Loucy (cell line): ENCODE measurements around the gene CACNA1S.

Experiments used
- H2AFZ ChIP-seq: fragments of 200-600 bp; sonication (generic); 2 replicates; pipeline ENCODE4 v1.6.0; 2016; ENCODE audit warnings: antibody characterized with exemption, mild to moderate bottlenecking, low read length, moderate library complexity
- H3F3A ChIP-seq: fragments of 200-600 bp; 2 replicates; pipeline ENCODE4 v1.6.0; 2016; ENCODE audit warnings: antibody characterized with exemption, low read depth, mild to moderate bottlenecking
- H3K27me3 ChIP-seq: fragments of 200-600 bp; sonication (generic); 2 replicates; pipeline ENCODE4 v1.6.1; 2014; ENCODE audit warnings: low read length, mild to moderate bottlenecking; ENCODE audit not compliant: insufficient read depth, poor library complexity, severe bottlenecking
- H3K36me3 ChIP-seq: fragments of 200-600 bp; sonication (generic); 2 replicates; pipeline ENCODE4 v1.6.1; 2016; ENCODE audit warnings: low read length; ENCODE audit not compliant: insufficient read depth
- H3K4me1 ChIP-seq: fragments of 200-600 bp; sonication (generic); 2 replicates; pipeline ENCODE4 v1.5.1; 2014; ENCODE audit warnings: low read length, mild to moderate bottlenecking; ENCODE audit not compliant: insufficient read depth, poor library complexity, severe bottlenecking
- H3K4me2 ChIP-seq: fragments of 200-600 bp; sonication (generic); 2 replicates; pipeline ENCODE4 v1.6.0; 2014; ENCODE audit warnings: antibody characterized with exemption, low read length, low read depth, mild to moderate bottlenecking; ENCODE audit not compliant: poor library complexity, severe bottlenecking
- H3K4me3 ChIP-seq: fragments of 200-600 bp; sonication (generic); 2 replicates; pipeline ENCODE4 v1.5.1; 2014; ENCODE audit warnings: low read length, mild to moderate bottlenecking, mixed read lengths; ENCODE audit not compliant: poor library complexity, severe bottlenecking
- H3K79me2 ChIP-seq: fragments of 200-600 bp; sonication (generic); 2 replicates; pipeline ENCODE4 v1.6.1; 2014; ENCODE audit warnings: low read length; ENCODE audit not compliant: insufficient read depth
- H3K9ac ChIP-seq: fragments of 200-600 bp; sonication (generic); 2 replicates; pipeline ENCODE4 v1.6.0; 2014; ENCODE audit warnings: mild to moderate bottlenecking, low read depth, low read length, moderate library complexity; ENCODE audit not compliant: poor library complexity, severe bottlenecking
- H3K9me2 ChIP-seq: fragments of 200-600 bp; sonication (generic); replicated peaks from 2 replicates; pipeline ENCODE4 v1.6.1; 2016; ENCODE audit warnings: low read depth, low read length, mixed read lengths
- H3K9me3 ChIP-seq: fragments of 200-600 bp; sonication (generic); 2 replicates; pipeline ENCODE4 v1.6.1; 2014; ENCODE audit warnings: mild to moderate bottlenecking, antibody characterized with exemption, low read length, low read depth; ENCODE audit not compliant: insufficient read depth
- H4K20me1 ChIP-seq: fragments of 200-600 bp; sonication (generic); 2 replicates; pipeline ENCODE4 v1.6.0; 2014; ENCODE audit warnings: antibody characterized with exemption, low read length, mild to moderate bottlenecking; ENCODE audit not compliant: insufficient read depth, poor library complexity, severe bottlenecking
- CTCF ChIP-seq: fragments of 200-600 bp; sonication (generic); conservative IDR thresholded peaks from 2 replicates; pipeline ENCODE4 v1.5.1; 2014; ENCODE audit warnings: mild to moderate bottlenecking, antibody characterized with exemption, low read length
- EZH2phosphoT487 ChIP-seq: fragments of 200-600 bp; IDR thresholded peaks from 2 replicates; pipeline ENCODE4 v1.6.1; 2018; ENCODE audit warnings: antibody characterized with exemption, mild to moderate bottlenecking, moderate library complexity, borderline replicate concordance

CACNA1S gene

GRCh38 chr1:201138311-201138840 lies 26.1 kb upstream of the CACNA1S start:
- no peaks in the 10 kb centered on the region for H3K9me2 ChIP-seq
- TF ChIP-seq EZH2phosphoT487 (no peak), CTCF (no peak)
- peaks cover 50% of the 10 kb centered on the region; the same call in 1 of the 2 replicates for H3K36me3 ChIP-seq
- no peak overlapping the region for H3K4me2 ChIP-seq
- H3K27me3 ChIP-seq: no peaks in the 10 kb centered on the region
- H3F3A ChIP-seq: no peaks in the 10 kb centered on the region
- no peaks in the 10 kb centered on the region for H3K4me1 ChIP-seq
- H2AFZ ChIP-seq: no peak overlapping the region
- no peak overlapping the region for H3K4me3 ChIP-seq
- H3K79me2 ChIP-seq: no peaks in the 10 kb centered on the region
- H4K20me1 ChIP-seq: no peaks in the 10 kb centered on the region
- no peak overlapping the region for H3K9ac ChIP-seq
- H3K9me3 ChIP-seq: no peaks in the 10 kb centered on the region

DNA sequence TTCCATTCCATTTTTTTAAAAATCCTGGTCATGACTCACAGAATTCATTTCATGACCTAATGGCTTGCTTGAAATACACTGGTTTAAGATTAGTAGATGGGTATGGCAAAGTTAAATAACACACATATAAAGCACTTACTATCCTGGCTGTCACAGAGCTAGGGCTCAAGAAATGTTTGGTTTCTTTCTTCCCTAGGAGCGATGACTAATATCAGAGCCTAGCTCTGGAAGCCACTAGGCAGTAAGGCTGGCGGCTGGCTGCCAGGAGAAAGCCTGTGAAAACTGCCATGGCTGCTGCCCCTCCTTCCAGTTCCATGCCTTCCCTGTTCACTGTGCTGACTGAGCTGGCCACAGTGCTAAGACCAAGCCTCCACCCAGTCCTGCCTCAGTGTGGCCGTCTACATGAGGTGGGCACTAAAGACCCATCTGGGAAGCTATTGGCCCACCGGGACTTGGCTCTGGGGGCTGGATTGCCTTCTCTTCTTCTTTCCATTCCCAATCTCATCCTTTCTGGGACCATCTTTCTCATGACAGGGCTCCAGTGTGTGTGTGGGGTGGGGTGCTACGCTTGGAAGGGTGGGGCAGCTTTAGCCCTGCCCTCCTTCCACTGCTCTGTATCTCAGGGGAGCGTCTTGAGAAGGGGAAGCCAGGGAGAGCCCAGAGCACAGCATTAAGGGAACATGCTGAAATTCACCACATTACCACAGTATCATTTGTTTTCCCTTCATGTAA lies 25.5 kb upstream of the CACNA1S start:
- H3K4me2 ChIP-seq: no peak overlapping the region
- no peaks in the 10 kb centered on the region for H3K9me3 ChIP-seq
- H4K20me1 ChIP-seq: no peaks in the 10 kb centered on the region
- H3K4me1 ChIP-seq: no peaks in the 10 kb centered on the region
- H3F3A ChIP-seq: no peaks in the 10 kb centered on the region
- no peaks in the 10 kb centered on the region for H3K9me2 ChIP-seq
- TF ChIP-seq CTCF (no peak), EZH2phosphoT487 (no peak)
- H2AFZ ChIP-seq: no peak overlapping the region
- peaks cover 44% of the 10 kb centered on the region; the same call in 1 of the 2 replicates for H3K36me3 ChIP-seq
- no peaks in the 10 kb centered on the region for H3K27me3 ChIP-seq
- H3K79me2 ChIP-seq: no peaks in the 10 kb centered on the region
- no peak overlapping the region for H3K4me3 ChIP-seq
- no peak overlapping the region for H3K9ac ChIP-seq

GRCh38 chr1:201137024-201137392 lies 24.8 kb upstream of the CACNA1S start:
- Histone ChIP-seq H3K27me3 (no peaks in the 10 kb centered on the region), H2AFZ (no peak overlapping the region), H3K36me3 (peaks cover 37% of the 10 kb centered on the region; the same call in 1 of the 2 replicates), H3K79me2 (no peaks in the 10 kb centered on the region), H4K20me1 (no peaks in the 10 kb centered on the region), H3K4me2 (no peak overlapping the region), H3K9ac (no peak overlapping the region), H3K4me3 (no peak overlapping the region), H3K9me3 (no peaks in the 10 kb centered on the region), H3K9me2 (no peaks in the 10 kb centered on the region), H3F3A (no peaks in the 10 kb centered on the region), H3K4me1 (no peaks in the 10 kb centered on the region)
- no peak for TF ChIP-seq CTCF
- TF ChIP-seq EZH2phosphoT487: no peak
